GM12865 (cell line): Measurements from ENCODE around the gene SLC16A13.

Experiments
- DNase-seq: peaks from one replicate; pipeline ENCODE4 v3.0.0; 2010; ENCODE audit warnings: low read depth
- H3K4me3 ChIP-seq: 2 replicates; pipeline ENCODE4 v1.5.1; 2011; ENCODE audit warnings: mild to moderate bottlenecking, low read depth, low read length, control low read depth
- CTCF ChIP-seq: IDR thresholded peaks from 2 replicates; pipeline ENCODE4 v1.5.1; 2011; ENCODE audit warnings: low read length, control low read depth, low read depth, inconsistent platforms; ENCODE audit not compliant: insufficient read depth; ENCODE audit errors: missing control alignments

The SLC16A13 gene

DNA sequence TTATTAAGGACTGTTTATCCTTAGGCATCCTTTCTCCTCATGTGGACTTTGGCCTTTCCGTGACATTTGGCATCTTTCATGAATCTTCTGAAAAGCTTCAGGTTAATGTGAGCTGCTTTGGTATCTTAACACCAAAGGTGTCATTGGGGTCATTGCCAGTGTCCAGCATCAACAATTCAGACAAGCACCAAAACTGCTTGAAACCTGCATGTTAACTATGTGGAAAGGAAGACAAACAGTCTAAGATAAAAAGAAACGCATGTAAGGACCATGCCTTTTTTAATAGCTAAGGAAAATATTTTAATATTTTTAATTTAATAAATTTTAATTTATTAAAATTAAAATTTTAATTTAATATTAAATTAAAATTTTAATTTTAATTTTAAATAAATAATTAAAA lies 32.1 kb upstream of the SLC16A13 start:
- DNase-seq, result no peak
- no peak overlapping the region for H3K4me3 ChIP-seq
- TF ChIP-seq CTCF, result no peak

DNA sequence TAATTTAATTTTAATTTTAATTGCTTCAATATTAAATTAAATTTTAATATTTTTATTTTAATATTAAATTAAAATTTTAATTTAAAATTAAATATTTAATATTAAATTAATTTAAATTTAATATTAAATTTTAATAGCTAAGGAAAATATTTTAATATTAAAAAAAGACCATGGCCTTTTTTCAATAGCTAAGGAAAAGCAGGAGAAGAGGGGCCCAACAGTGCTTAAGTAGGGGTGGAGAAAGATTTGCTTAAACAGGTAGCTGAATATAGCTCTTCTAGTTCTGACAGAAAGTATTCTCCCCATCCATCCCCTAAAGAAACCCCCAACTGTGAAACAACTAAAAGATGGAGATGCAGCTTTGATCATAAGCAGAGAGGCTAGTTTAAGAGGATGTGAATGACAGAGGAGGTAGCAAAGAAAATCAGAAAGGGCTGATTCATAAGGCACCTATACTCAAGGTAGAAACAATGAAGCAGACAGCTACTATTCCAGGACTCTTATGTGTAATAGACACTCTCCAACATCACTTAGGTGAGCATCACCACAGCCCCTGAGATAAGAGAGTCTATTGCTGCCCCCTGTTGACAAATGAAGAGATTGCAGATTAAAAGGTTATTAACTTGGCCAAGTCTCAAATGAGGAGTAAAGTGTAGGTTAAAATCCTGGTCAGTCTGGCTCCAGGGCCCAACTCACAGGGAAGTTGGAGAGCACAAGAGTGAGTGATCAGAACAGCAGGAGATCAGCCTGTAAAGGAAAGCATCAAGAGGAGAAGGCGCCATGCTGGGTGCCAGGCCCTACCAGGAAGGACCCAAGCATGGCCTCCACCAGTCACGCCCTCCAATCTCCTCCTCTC lies 31.2 kb upstream of the SLC16A13 start:
- H3K4me3 ChIP-seq, result no peak overlapping the region
- DNase-seq, result peak; percentile 75
- peak; percentile 56 for TF ChIP-seq CTCF

- DNase-seq, result no peak
- H3K4me3 ChIP-seq, result no peak overlapping the region
- TF ChIP-seq CTCF, result no peak
Observed at GRCh38 chr17:7005716-7006115, 30.1 kb upstream of the SLC16A13 start.

- TF ChIP-seq CTCF, result no peak
- no peak overlapping the region for H3K4me3 ChIP-seq
- no peak for DNase-seq
Observed at GRCh38 chr17:7007143-7007542, 28.7 kb upstream of the SLC16A13 start.

GRCh38 chr17:7010523-7010922 lies 25.3 kb upstream of the SLC16A13 start:
- no peak for DNase-seq
- no peak overlapping the region for H3K4me3 ChIP-seq
- TF ChIP-seq CTCF, result no peak

GRCh38 chr17:7011415-7011814 lies 24.4 kb upstream of the SLC16A13 start:
- H3K4me3 ChIP-seq, result peak overlapping the region; percentile 84

More at GRCh38 chr17:7011415-7011814, 24.4 kb upstream of the SLC16A13 start:
- no peak for TF ChIP-seq CTCF
- no peak for DNase-seq
